ENCODE results near the gene PHKG1. TPM values are rescaled to one million over a fixed set of nuclear protein-coding genes. Genes with fewer than 3 reads are reported as not detected.
"Not testable (repeated sequence)": the region's sequence is repeated elsewhere in the genome, so short reads cannot be mapped to it uniquely, and the experiment has no call there.

The PHKG1 gene
- total RNA-seq, 1 donor: 3.1 TPM

- H3K4me1 ChIP-seq (ENCODE audit: insufficient read depth, low read length); H3K4me3 ChIP-seq (ENCODE audit: low read length); H3K9me3 ChIP-seq (ENCODE audit: low read depth, low read length); H3K27me3 ChIP-seq (ENCODE audit: insufficient read depth, low read length): not testable (repeated sequence)
These were observed 60.2 kb downstream of the PHKG1 start for GRCh38 chr7:56032578-56032977.

GRCh38 chr7:56031556-56031955 lies 61.2 kb downstream of the PHKG1 start:
- not testable (repeated sequence) for H3K4me1 ChIP-seq (ENCODE audit: insufficient read depth, low read length); H3K27me3 ChIP-seq (ENCODE audit: insufficient read depth, low read length)

GRCh38 chr7:56030340-56030739 lies 62.4 kb downstream of the PHKG1 start:
- Histone ChIP-seq H3K27me3 (ENCODE audit: insufficient read depth, low read length) (no peaks in the 10 kb centered on the region), H3K4me1 (ENCODE audit: insufficient read depth, low read length) (peaks cover 5% of the 10 kb centered on the region)

More at GRCh38 chr7:56031556-56031955, 61.2 kb downstream of the PHKG1 start:
- not testable (repeated sequence) for H3K4me3 ChIP-seq (ENCODE audit: low read length); H3K9me3 ChIP-seq (ENCODE audit: low read depth, low read length)

More at GRCh38 chr7:56030340-56030739, 62.4 kb downstream of the PHKG1 start:
- Histone ChIP-seq H3K9me3 (ENCODE audit: low read depth, low read length) (no peaks in the 10 kb centered on the region), H3K4me3 (ENCODE audit: low read length) (no peak overlapping the region)

Other genes with a start within 250 kb of the PHKG1 start
- not detected for gene SEPTIN14, start 230.2 kb downstream of the PHKG1 start, total RNA-seq
- 2.8 TPM for gene ZNF713, start 205.5 kb downstream of the PHKG1 start, total RNA-seq
- 6.4 TPM for gene MRPS17, start 141.1 kb downstream of the PHKG1 start, total RNA-seq
- gene NIPSNAP2, start 128.4 kb downstream of the PHKG1 start, total RNA-seq: 67.2 TPM
- 1.6 TPM for gene PSPH, start 41.5 kb downstream of the PHKG1 start, total RNA-seq
- gene CCT6A, start 41.2 kb downstream of the PHKG1 start, total RNA-seq: 54.6 TPM
- 79.3 TPM for gene SUMF2, start 28.7 kb downstream of the PHKG1 start, total RNA-seq
- 215 TPM for gene CHCHD2, start 13.5 kb upstream of the PHKG1 start, total RNA-seq
- gene NUPR2, start 23.5 kb upstream of the PHKG1 start, total RNA-seq: not detected

Data from mononuclear cell (primary cell).